Measurements from ENCODE around the gene ZCCHC14.

GRCh38 chr16:87417528-87417910 lies 75.3 kb downstream of the ZCCHC14 start:
- TF ChIP-seq EZH2 (conservative IDR thresholded peaks at IDR 0.05; ENCODE audit: low read depth, low read length) (no peak), SP1 (IDR thresholded peaks at IDR 0.05) (no peak), SP1 (CRISPR knock-in tag; IDR thresholded peaks at IDR 0.05) (no peak), MAZ (IDR thresholded peaks at IDR 0.05; ENCODE audit: borderline replicate concordance, low read depth, low read length) (no peak), MAZ (CRISPR knock-in tag; IDR thresholded peaks at IDR 0.05; ENCODE audit: low read depth) (no peak), ZSCAN29 (CRISPR knock-in tag; conservative IDR thresholded peaks at IDR 0.05) (no peak), CTCF (CRISPR knock-in tag; IDR thresholded peaks at IDR 0.05) (no peak), ZBTB1 (CRISPR knock-in tag; IDR thresholded peaks at IDR 0.05; ENCODE audit: borderline replicate concordance) (no peak), GABPA (IDR thresholded peaks at IDR 0.05; ENCODE audit: low read depth, low read length) (no peak), GABPA (CRISPR knock-in tag; IDR thresholded peaks at IDR 0.05; ENCODE audit: low read depth) (no peak)

Measured in HepG2 (cell line).